HPDE6-E6E7 (cell line): ENCODE results near the gene PGM1.

Experiments
- DNase-seq: peaks from one replicate; pipeline ENCODE4 v3.0.0; 2011; ENCODE audit warnings: missing footprints; ENCODE audit errors: extremely low spot score

Gene PGM1

GRCh38 chr1:63633281-63633680 is 40.1 kb downstream of the PGM1 start:
- DNase-seq, result no peak

- no peak for DNase-seq
These were observed 41.3 kb downstream of the PGM1 start for GRCh38 chr1:63634471-63634870.

GRCh38 chr1:63635681-63636080 is 42.5 kb downstream of the PGM1 start:
- DNase-seq, result no peak

GRCh38 chr1:63636192-63637105 is 43.2 kb downstream of the PGM1 start:
- DNase-seq, result no peak

- no peak for DNase-seq
These were observed 45.3 kb downstream of the PGM1 start for GRCh38 chr1:63638471-63638870.

- no peak for DNase-seq
These were observed 45.7 kb downstream of the PGM1 start for GRCh38 chr1:63638875-63639274.

- DNase-seq, result no peak
These were observed 47.7 kb downstream of the PGM1 start for GRCh38 chr1:63640633-63641567.

GRCh38 chr1:63641615-63642014 is 48.4 kb downstream of the PGM1 start:
- DNase-seq, result no peak

GRCh38 chr1:63642901-63643300 is 49.7 kb downstream of the PGM1 start:
- no peak for DNase-seq

GRCh38 chr1:63643517-63643916 is 50.3 kb downstream of the PGM1 start:
- no peak for DNase-seq

GRCh38 chr1:63643926-63644325 is 50.7 kb downstream of the PGM1 start:
- DNase-seq, result no peak

GRCh38 chr1:63645317-63645716 is 52.1 kb downstream of the PGM1 start:
- no peak for DNase-seq

- DNase-seq, result no peak
These were observed 55.5 kb downstream of the PGM1 start for GRCh38 chr1:63648689-63649088.

- no peak for DNase-seq
These were observed 58.0 kb downstream of the PGM1 start for GRCh38 chr1:63651161-63651701.

GRCh38 chr1:63653976-63654375 is 60.8 kb downstream of the PGM1 start:
- DNase-seq, result no peak

- no peak for DNase-seq
These were observed 66.2 kb downstream of the PGM1 start for GRCh38 chr1:63659448-63659847.

- peak; percentile 87 for DNase-seq
These were observed 69.0 kb downstream of the PGM1 start for GRCh38 chr1:63662056-63662836.

GRCh38 chr1:63662841-63663240 is 69.6 kb downstream of the PGM1 start:
- DNase-seq, result peak; percentile 98

- peak; percentile 47 for DNase-seq
These were observed 70.1 kb downstream of the PGM1 start for GRCh38 chr1:63663301-63663700.

- DNase-seq, result no peak
These were observed 70.7 kb downstream of the PGM1 start for GRCh38 chr1:63663873-63664272.

GRCh38 chr1:63664742-63665141 is 71.5 kb downstream of the PGM1 start:
- no peak for DNase-seq
